NCI-H1930 (cell line): ENCODE results near the gene LAGE3.
A peak's percentile ranks its signal among the peaks of the same experiment; 100 is the strongest.

Experiments
- DNase-seq, 2 experiments: peaks; one replicate each; lab custom pipeline; 2025; lab: John Stamatoyannopoulos, UW

The LAGE3 gene

DNA sequence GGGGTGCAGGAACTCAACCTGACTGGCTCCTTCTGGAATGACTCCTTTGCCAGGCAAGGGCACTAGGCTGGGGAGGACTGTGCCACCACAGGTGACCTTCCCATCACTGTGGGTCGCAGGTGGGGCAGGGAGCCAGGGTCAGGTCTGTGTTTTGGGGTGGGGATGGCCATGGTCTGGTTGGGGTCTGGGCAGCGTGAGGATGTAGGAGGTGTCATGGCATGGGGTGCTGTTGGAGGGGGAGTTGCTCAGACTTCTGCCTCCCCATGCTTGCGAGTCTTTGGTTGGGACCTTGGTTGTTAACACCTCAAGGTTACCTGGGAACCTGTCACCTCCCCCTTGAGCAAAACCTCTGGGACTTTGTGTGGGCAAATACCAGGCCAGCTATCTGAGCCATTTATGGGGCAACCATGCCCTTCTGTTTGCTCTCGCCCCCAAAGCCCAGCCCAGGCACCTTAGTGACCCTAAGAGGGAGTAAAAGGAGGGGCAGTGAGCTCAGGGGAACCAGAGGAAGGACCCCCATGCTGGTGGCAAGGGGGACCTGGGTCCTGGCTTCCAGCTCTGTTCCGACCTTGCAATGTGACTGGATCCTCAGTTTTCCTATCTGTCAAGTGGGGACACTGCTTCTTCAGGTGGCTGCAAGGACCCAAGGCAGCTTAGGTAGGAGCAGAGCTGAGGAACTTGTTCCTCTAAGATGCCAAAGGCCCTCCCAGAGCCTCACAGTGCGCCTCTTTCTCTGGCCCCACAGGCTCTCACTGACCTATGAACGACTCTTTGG is 44.5 kb downstream of the LAGE3 start:
- DNase-seq: no peak

- DNase-seq: no peak
Measured at GRCh38 chrX:154433605-154434004, 45.5 kb downstream of the LAGE3 start.

- no peak for DNase-seq
Measured at GRCh38 chrX:154432210-154432609, 46.9 kb downstream of the LAGE3 start.

GRCh38 chrX:154431341-154431740 is 47.7 kb downstream of the LAGE3 start:
- DNase-seq: no peak

GRCh38 chrX:154430916-154431315 is 48.2 kb downstream of the LAGE3 start:
- no peak for DNase-seq

DNA sequence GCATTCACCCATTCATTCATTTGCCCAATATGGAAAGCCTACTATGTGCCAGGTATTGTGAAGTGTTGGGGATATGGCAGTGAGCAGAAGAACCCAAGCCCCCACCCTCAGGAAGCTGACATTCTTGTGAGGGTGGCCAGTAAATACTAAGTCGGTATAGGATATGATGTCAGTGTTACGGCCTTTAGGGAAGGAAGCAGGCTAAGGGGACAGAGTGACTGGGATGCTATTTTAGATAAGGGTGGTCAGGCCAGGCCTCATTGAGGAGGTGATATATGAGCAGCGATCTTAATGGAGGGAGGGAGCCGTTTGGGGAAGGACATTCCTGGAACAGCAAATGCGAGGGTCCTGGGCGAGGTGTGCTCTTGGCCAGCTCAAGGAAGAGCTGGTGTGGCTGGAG is 48.6 kb downstream of the LAGE3 start:
- DNase-seq: no peak

DNA sequence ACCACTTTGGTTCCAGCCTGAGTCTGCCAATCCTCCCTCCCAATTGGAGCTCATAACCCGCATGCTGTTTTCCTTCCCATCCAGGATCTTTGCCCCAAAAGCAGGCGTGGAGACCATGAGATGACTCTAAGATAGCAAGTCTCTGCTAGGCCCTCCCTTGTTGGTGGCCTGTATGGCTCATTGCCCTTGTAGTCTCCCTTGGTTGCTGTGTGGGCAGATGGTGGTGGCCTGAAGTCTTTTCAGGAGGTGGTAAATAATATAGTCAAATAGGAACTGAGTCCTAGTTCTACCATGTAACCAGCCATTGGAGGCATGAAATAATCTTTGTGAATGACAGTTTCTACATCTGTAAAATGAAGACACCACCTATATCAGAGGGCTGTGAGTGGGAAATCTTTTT is 49.4 kb downstream of the LAGE3 start:
- no peak for DNase-seq

DNA sequence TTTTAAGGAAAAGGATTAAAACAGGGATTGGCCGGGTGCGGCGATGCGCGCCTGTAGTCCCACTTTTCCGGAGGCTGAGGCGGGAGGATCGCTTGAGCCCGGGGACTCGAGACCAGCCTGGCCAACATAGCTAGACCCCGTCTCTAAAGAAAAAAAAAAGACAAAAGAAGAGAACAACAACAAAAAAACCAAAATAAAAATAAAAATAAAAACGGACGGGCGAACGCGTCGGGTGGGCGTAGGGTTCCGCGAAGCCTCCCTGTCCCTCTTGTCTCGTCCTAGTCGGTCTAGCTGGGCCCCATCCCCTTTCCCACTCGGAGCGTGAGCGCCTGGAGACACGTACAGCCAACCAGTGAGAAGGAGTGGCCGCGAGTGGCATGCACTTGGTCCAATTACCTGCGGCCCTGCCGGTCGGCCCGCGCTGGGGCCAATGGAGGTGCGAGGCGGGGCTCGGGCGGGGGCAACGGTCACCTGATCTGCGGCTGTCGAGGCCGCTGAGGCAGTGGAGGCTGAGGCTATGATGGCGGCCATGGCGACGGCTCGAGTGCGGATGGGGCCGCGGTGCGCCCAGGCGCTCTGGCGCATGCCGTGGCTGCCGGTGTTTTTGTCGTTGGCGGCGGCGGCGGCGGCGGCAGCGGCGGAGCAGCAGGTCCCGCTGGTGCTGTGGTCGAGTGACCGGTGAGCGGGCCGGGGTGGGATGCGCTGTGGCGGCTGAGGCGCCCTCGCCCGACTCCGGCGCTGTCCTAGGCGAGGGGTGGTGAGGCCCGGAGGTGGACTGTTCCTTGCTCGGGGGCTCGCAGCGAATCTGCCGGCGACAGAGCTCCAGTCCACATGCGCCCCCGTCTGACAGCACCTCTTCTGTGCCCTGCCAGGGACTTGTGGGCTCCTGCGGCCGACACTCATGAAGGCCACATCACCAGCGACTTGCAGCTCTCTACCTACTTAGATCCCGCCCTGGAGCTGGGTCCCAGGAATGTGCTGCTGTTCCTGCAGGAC is 50.6 kb downstream of the LAGE3 start, which contains the start of gene ATP6AP1:
TSS of gene ATP6AP1 (plus strand) at position 502 of the 996 bp plus-strand sequence. CDS start at position 518, 16 bp downstream.
- peak; percentile 87 to 88 for DNase-seq
